Measurements from ENCODE around the gene SUPT20HL1. TPM values are rescaled to one million over a fixed set of nuclear protein-coding genes. Genes with fewer than 3 reads are reported as not detected.

Gene SUPT20HL1
- total and polyA plus RNA-seq, 10 of the 15 experiments (the other 5 are each of a cell fraction or from before 2014, with no cell fraction given), result not detected

DNA sequence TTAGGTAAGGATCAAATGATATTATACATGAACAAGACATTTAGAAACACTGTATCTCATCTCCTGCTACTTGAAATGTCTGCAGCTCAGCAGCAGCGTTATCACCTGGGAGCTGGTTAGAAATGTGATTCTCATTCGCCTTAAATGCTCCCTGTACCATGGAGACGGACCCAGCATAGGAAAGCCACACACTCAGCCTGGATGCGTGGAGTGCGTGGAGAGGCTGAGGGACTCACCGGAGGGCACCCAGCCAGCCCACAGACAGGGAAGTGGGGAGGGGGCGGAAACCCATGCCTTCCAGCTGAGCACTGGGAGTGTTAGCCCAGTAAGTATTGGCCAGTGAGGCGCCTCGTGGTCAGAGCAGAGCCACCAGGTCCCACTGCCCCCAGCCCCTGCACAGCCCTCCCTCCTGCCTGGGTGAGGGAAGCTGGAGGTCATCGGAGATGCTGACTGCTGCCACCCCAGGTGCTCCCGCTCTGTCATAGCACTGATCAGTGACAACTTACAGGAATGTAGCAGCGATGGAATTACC, 15.2 kb downstream of the SUPT20HL1 start:
- in situ Hi-C loops (cut with MboI), result loop anchor here (10.0 kb wide), 1 partner anchor 769 kb away; no protein-coding TSS in a partner anchor
- 41% methylated on average over 12 of the region's 12 CpGs for WGBS (ENCODE audit: insufficient coverage, insufficient replicate concordance, low lambda C conversion rate, missing lambda C conversion rate)
- SMC1A ChIA-PET (ENCODE audit: uncharacterized antibody, unreplicated experiment), result no interaction called here
- FAIRE-seq (no peak), ATAC-seq (no peak), DNase-seq (ENCODE audit: low read depth, low spot score) (no peak)
- Histone ChIP-seq H2AFZ (ENCODE audit: control insufficient read depth, low read depth, low read length) (no peak overlapping the region), H3K9me3 (replicated peaks; ENCODE audit: control insufficient read depth, insufficient read depth, low read length) (no peaks in the 10 kb centered on the region), H3K4me2 (ENCODE audit: control insufficient read depth, insufficient read depth) (no peak overlapping the region), H3K27me3 (replicated peaks in 1 of 2; ENCODE audit: control insufficient read depth in 2 of 2, insufficient read depth in 2 of 2, low read length in 1 of 2) (no peaks in the 10 kb centered on the region; a peak in 1 of 4 replicates), H3K27ac (ENCODE audit: control insufficient read depth, insufficient read depth) (no peak overlapping the region), H4K20me1 (ENCODE audit: control insufficient read depth, insufficient read depth) (no peaks in the 10 kb centered on the region), H3K36me3 (ENCODE audit: control insufficient read depth in 2 of 2, insufficient read depth in 2 of 2, low read length in 1 of 2) (no peaks in the 10 kb centered on the region), H3K79me2 (ENCODE audit: control insufficient read depth, insufficient read depth, low read length) (no peaks in the 10 kb centered on the region), H3K9ac (ENCODE audit: control insufficient read depth, insufficient read depth, low read length) (no peak overlapping the region), H3K4me3 (no peak overlapping the region), H3K4me1 (ENCODE audit: control insufficient read depth, insufficient read depth, low read length) (no peaks in the 10 kb centered on the region)
- intact Hi-C loops (cut with micrococcal nuclease; ENCODE audit: unreplicated experiment), result no loop called here
- CTCF ChIA-PET, result interaction anchor here (0.7 to 1.2 kb wide), 2 partner anchors 116 to 124 kb away, joined by 3 read pairs; no protein-coding TSS in a partner anchor
- TF ChIP-seq, protein P1, sequence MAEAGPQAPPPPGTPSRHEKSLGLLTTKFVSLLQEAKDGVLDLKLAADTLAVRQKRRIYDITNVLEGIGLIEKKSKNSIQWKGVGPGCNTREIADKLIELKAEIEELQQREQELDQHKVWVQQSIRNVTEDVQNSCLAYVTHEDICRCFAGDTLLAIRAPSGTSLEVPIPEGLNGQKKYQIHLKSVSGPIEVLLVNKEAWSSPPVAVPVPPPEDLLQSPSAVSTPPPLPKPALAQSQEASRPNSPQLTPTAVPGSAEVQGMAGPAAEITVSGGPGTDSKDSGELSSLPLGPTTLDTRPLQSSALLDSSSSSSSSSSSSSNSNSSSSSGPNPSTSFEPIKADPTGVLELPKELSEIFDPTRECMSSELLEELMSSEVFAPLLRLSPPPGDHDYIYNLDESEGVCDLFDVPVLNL (IDR thresholded peaks at IDR 0.05; ENCODE audit: low read depth, low read length), result no peak
- TF ChIP-seq TCF3 (IDR thresholded peaks at IDR 0.05; ENCODE audit: borderline replicate concordance, insufficient read depth, low read depth, low read length), result no peak
- TF ChIP-seq TCF12 (IDR thresholded peaks at IDR 0.05; ENCODE audit: low read depth, low read length), result no peak
- TF ChIP-seq EP300 (IDR thresholded peaks at IDR 0.05; ENCODE audit: borderline replicate concordance in 1 of 2, control insufficient read depth in 1 of 2, low read depth in 2 of 2, low read length in 2 of 2), result no peak
- TF ChIP-seq JUNB (IDR thresholded peaks at IDR 0.05), result no peak
- TF ChIP-seq ZBED1 (IDR thresholded peaks at IDR 0.05; ENCODE audit: borderline replicate concordance), result no peak
- BruUV-seq (replicated peaks), result no TSS peak
- POLR2A ChIA-PET, result no interaction called here
- RAD21 ChIA-PET (ENCODE audit: unreplicated experiment), result no interaction called here

DNA sequence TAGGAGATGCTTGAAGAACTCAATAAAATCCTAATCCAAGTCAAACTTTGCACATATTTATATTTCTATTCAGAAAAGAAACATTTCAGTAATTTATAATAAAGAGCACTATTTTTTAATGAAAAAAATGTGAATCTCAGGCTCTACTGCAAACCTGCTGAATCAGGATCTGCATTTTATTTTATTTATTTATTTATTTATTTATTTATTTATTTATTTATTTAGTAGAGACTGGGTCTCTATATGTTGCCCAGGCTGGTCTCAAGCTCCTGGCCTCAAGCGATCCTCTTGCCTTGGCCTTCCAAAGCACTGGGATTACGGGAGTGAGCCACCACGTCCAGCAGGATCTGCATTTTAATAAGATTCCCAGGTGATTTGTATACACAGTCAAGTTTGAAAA, 16.0 kb downstream of the SUPT20HL1 start:
- ChIA-PET POLR2A (no interaction called here), CTCF (no interaction called here), RAD21 (ENCODE audit: unreplicated experiment) (no interaction called here), SMC1A (ENCODE audit: uncharacterized antibody, unreplicated experiment) (no interaction called here)
- FAIRE-seq (no peak), DNase-seq (ENCODE audit: low read depth, low spot score) (no peak), ATAC-seq (no peak)
- 53% methylated on average over 3 of the region's 3 CpGs for WGBS (ENCODE audit: insufficient coverage, insufficient replicate concordance, low lambda C conversion rate, missing lambda C conversion rate)
- H3K36me3 ChIP-seq (ENCODE audit: control insufficient read depth in 2 of 2, insufficient read depth in 2 of 2, low read length in 1 of 2), result no peaks in the 10 kb centered on the region
- H3K79me2 ChIP-seq (ENCODE audit: control insufficient read depth, insufficient read depth, low read length), result no peaks in the 10 kb centered on the region
- H2AFZ ChIP-seq (ENCODE audit: control insufficient read depth, low read depth, low read length), result no peak overlapping the region
- intact Hi-C loops (cut with micrococcal nuclease; ENCODE audit: unreplicated experiment), result no loop called here
- no peak overlapping the region for H3K4me3 ChIP-seq
- no peaks in the 10 kb centered on the region; a peak in 1 of 4 replicates for H3K27me3 ChIP-seq (replicated peaks in 1 of 2; ENCODE audit: control insufficient read depth in 2 of 2, insufficient read depth in 2 of 2, low read length in 1 of 2)
- no peaks in the 10 kb centered on the region for H4K20me1 ChIP-seq (ENCODE audit: control insufficient read depth, insufficient read depth)
- no peak overlapping the region for H3K9ac ChIP-seq (ENCODE audit: control insufficient read depth, insufficient read depth, low read length)
- H3K4me2 ChIP-seq (ENCODE audit: control insufficient read depth, insufficient read depth), result no peak overlapping the region
- H3K9me3 ChIP-seq (replicated peaks; ENCODE audit: control insufficient read depth, insufficient read depth, low read length), result no peaks in the 10 kb centered on the region
- in situ Hi-C loops (cut with MboI), result loop anchor here (10.0 kb wide), 1 partner anchor 768 kb away; no protein-coding TSS in a partner anchor
- BruUV-seq (replicated peaks), result no TSS peak
- H3K27ac ChIP-seq (ENCODE audit: control insufficient read depth, insufficient read depth), result no peak overlapping the region
- no peak for TF ChIP-seq TARDBP (IDR thresholded peaks at IDR 0.05; ENCODE audit: borderline replicate concordance)
- no peak for TF ChIP-seq YBX1 (IDR thresholded peaks at IDR 0.05)
- no peaks in the 10 kb centered on the region for H3K4me1 ChIP-seq (ENCODE audit: control insufficient read depth, insufficient read depth, low read length)
